Effector memory CD8-positive, alpha-beta T cell (primary cell): ENCODE measurements around the gene PRKAA2.

ENCODE experiments used
- ATAC-seq: fragments of 150-1000 bp; cut with Tn5 transposase; replicated peaks from 2 replicates; pipeline ENCODE4 v1.10.0; 2021; ENCODE audit warnings: mild to moderate bottlenecking, moderate library complexity
- DNase-seq, 3 experiments: peaks; one replicate each; pipeline ENCODE4 v3.0.0; 2021
- H3K27ac Mint-ChIP-seq, 2 donors: one replicate each; pipeline ENCODE4 v1.8.0; 2022; ENCODE audit warnings: mild to moderate bottlenecking in 2 of 2, mixed read lengths in 2 of 2, moderate library complexity in 2 of 2
- H3K27me3 Mint-ChIP-seq, 2 donors: one replicate each; pipeline ENCODE4 v1.8.0; 2022; ENCODE audit warnings: mixed read lengths in 2 of 2
- H3K36me3 Mint-ChIP-seq: one replicate; pipeline ENCODE4 v1.8.0; 2022; ENCODE audit warnings: mild to moderate bottlenecking, moderate library complexity, mixed read lengths; ENCODE audit not compliant: insufficient read depth
- H3K4me1 Mint-ChIP-seq, 2 donors: one replicate each; pipeline ENCODE4 v1.8.0; 2022; ENCODE audit warnings: low read depth in 2 of 2, mixed read lengths in 2 of 2
- H3K4me3 Mint-ChIP-seq, 2 donors: one replicate each; pipeline ENCODE4 v1.8.0; 2022; ENCODE audit warnings: mild to moderate bottlenecking in 2 of 2, mixed read lengths in 2 of 2, moderate library complexity in 2 of 2
- H3K9me3 Mint-ChIP-seq, 2 donors: one replicate each; pipeline ENCODE4 v1.8.0; 2022; ENCODE audit warnings: mixed read lengths in 2 of 2

Gene PRKAA2

GRCh38 chr1:56709995-56710394 is 64.9 kb downstream of the PRKAA2 start:
- ATAC-seq (no peak), DNase-seq (no peak)
- Mint-ChIP-seq H3K9me3 (no peaks in the 10 kb centered on the region), H3K4me1 (no peaks in the 10 kb centered on the region), H3K27me3 (peaks cover 13% of the 10 kb centered on the region in 2 donors), H3K4me3 (no peak overlapping the region), H3K27ac (no peak overlapping the region), H3K36me3 (no peaks in the 10 kb centered on the region)

- DNase-seq, result no peak
- no peaks in the 10 kb centered on the region for H3K9me3 Mint-ChIP-seq
- ATAC-seq, result no peak
- H3K27me3 Mint-ChIP-seq, result peaks cover 13% of the 10 kb centered on the region in 2 donors
- H3K27ac Mint-ChIP-seq, result no peak overlapping the region
- H3K36me3 Mint-ChIP-seq, result no peaks in the 10 kb centered on the region
- no peak overlapping the region for H3K4me3 Mint-ChIP-seq
- no peaks in the 10 kb centered on the region for H3K4me1 Mint-ChIP-seq
These were observed 65.5 kb downstream of the PRKAA2 start for GRCh38 chr1:56710646-56711045.

- H3K36me3 Mint-ChIP-seq, result no peaks in the 10 kb centered on the region
- no peaks in the 10 kb centered on the region for H3K9me3 Mint-ChIP-seq
- ATAC-seq (no peak), DNase-seq (no peak)
- H3K4me1 Mint-ChIP-seq, result no peaks in the 10 kb centered on the region
- no peak overlapping the region for H3K27ac Mint-ChIP-seq
- H3K4me3 Mint-ChIP-seq, result no peak overlapping the region
- H3K27me3 Mint-ChIP-seq, result peaks cover 5% of the 10 kb centered on the region in 2 donors
These were observed 67.0 kb downstream of the PRKAA2 start for GRCh38 chr1:56712150-56712549.

- Mint-ChIP-seq H3K9me3 (no peaks in the 10 kb centered on the region), H3K27me3 (no peaks in the 10 kb centered on the region), H3K4me1 (no peaks in the 10 kb centered on the region), H3K4me3 (no peak overlapping the region), H3K27ac (no peak overlapping the region), H3K36me3 (no peaks in the 10 kb centered on the region)
- DNase-seq (no peak), ATAC-seq (no peak)
These were observed 68.0 kb downstream of the PRKAA2 start for GRCh38 chr1:56713112-56713511.

- H3K27ac Mint-ChIP-seq, result no peak overlapping the region
- no peaks in the 10 kb centered on the region for H3K9me3 Mint-ChIP-seq
- H3K4me1 Mint-ChIP-seq, result no peaks in the 10 kb centered on the region
- no peak overlapping the region for H3K4me3 Mint-ChIP-seq
- H3K27me3 Mint-ChIP-seq, result no peaks in the 10 kb centered on the region
- DNase-seq, result no peak
- no peak for ATAC-seq
- H3K36me3 Mint-ChIP-seq, result no peaks in the 10 kb centered on the region
These were observed 70.0 kb downstream of the PRKAA2 start for GRCh38 chr1:56715156-56715555.

GRCh38 chr1:56719171-56719570 is 74.1 kb downstream of the PRKAA2 start:
- ATAC-seq (no peak), DNase-seq (no peak)
- Mint-ChIP-seq H3K27me3 (peaks cover 0 to under 1% of the 10 kb centered on the region in 2 donors), H3K9me3 (no peaks in the 10 kb centered on the region), H3K27ac (no peak overlapping the region), H3K36me3 (no peaks in the 10 kb centered on the region), H3K4me1 (no peaks in the 10 kb centered on the region), H3K4me3 (no peak overlapping the region)

GRCh38 chr1:56726706-56727105 is 81.6 kb downstream of the PRKAA2 start:
- peaks cover 27 to 34% of the 10 kb centered on the region in 2 donors for H3K27me3 Mint-ChIP-seq
- H3K4me3 Mint-ChIP-seq, result no peak overlapping the region
- H3K27ac Mint-ChIP-seq, result no peak overlapping the region
- no peaks in the 10 kb centered on the region for H3K36me3 Mint-ChIP-seq
- no peaks in the 10 kb centered on the region for H3K4me1 Mint-ChIP-seq
- no peak for ATAC-seq
- no peak for DNase-seq
- peaks cover 0 to 3% of the 10 kb centered on the region in 2 donors for H3K9me3 Mint-ChIP-seq

GRCh38 chr1:56728964-56729363 is 83.8 kb downstream of the PRKAA2 start:
- H3K9me3 Mint-ChIP-seq, result peaks cover 0 to 4% of the 10 kb centered on the region in 2 donors
- H3K4me3 Mint-ChIP-seq, result no peak overlapping the region
- ATAC-seq (no peak), DNase-seq (no peak)
- peaks cover 27 to 34% of the 10 kb centered on the region in 2 donors for H3K27me3 Mint-ChIP-seq
- no peak overlapping the region for H3K27ac Mint-ChIP-seq
- H3K4me1 Mint-ChIP-seq, result no peaks in the 10 kb centered on the region
- no peaks in the 10 kb centered on the region for H3K36me3 Mint-ChIP-seq

- ATAC-seq, result no peak
- Mint-ChIP-seq H3K4me1 (no peaks in the 10 kb centered on the region), H3K4me3 (no peak overlapping the region)
These were observed 100.1 kb downstream of the PRKAA2 start for GRCh38 chr1:56745231-56745630.

GRCh38 chr1:56754708-56755479 is 109.8 kb downstream of the PRKAA2 start:
- peaks cover 25 to 27% of the 10 kb centered on the region in 2 donors for H3K27me3 Mint-ChIP-seq
- no peak overlapping the region for H3K4me3 Mint-ChIP-seq
- no peaks in the 10 kb centered on the region for H3K9me3 Mint-ChIP-seq

More at GRCh38 chr1:56745231-56745630, 100.1 kb downstream of the PRKAA2 start:
- no peak for DNase-seq
- Mint-ChIP-seq H3K36me3 (no peaks in the 10 kb centered on the region), H3K9me3 (no peaks in the 10 kb centered on the region), H3K27me3 (no peaks in the 10 kb centered on the region), H3K27ac (no peak overlapping the region)

GRCh38 chr1:56755911-56756310 is 110.8 kb downstream of the PRKAA2 start:
- Mint-ChIP-seq H3K27ac (no peak overlapping the region), H3K4me3 (no peak overlapping the region)

More at GRCh38 chr1:56754708-56755479, 109.8 kb downstream of the PRKAA2 start:
- no peak overlapping the region for H3K27ac Mint-ChIP-seq
- no peak for DNase-seq
- H3K4me1 Mint-ChIP-seq, result no peaks in the 10 kb centered on the region
- no peak for ATAC-seq
- H3K36me3 Mint-ChIP-seq, result peaks cover 5% of the 10 kb centered on the region

GRCh38 chr1:56758135-56758534 is 113.0 kb downstream of the PRKAA2 start:
- H3K36me3 Mint-ChIP-seq, result peaks cover 5% of the 10 kb centered on the region
- H3K9me3 Mint-ChIP-seq, result no peaks in the 10 kb centered on the region

More at GRCh38 chr1:56755911-56756310, 110.8 kb downstream of the PRKAA2 start:
- ATAC-seq, result no peak
- H3K4me1 Mint-ChIP-seq, result no peaks in the 10 kb centered on the region
- H3K9me3 Mint-ChIP-seq, result no peaks in the 10 kb centered on the region
- H3K27me3 Mint-ChIP-seq, result peaks cover 25 to 27% of the 10 kb centered on the region in 2 donors
- no peak for DNase-seq
- peaks cover 5% of the 10 kb centered on the region for H3K36me3 Mint-ChIP-seq

GRCh38 chr1:56758794-56759193 is 113.7 kb downstream of the PRKAA2 start:
- ATAC-seq, result no peak
- H3K4me1 Mint-ChIP-seq, result no peaks in the 10 kb centered on the region
- no peaks in the 10 kb centered on the region for H3K9me3 Mint-ChIP-seq

More at GRCh38 chr1:56758135-56758534, 113.0 kb downstream of the PRKAA2 start:
- Mint-ChIP-seq H3K4me1 (no peaks in the 10 kb centered on the region), H3K27ac (no peak overlapping the region), H3K4me3 (no peak overlapping the region), H3K27me3 (peaks cover 12 to 13% of the 10 kb centered on the region in 2 donors)
- DNase-seq (no peak), ATAC-seq (no peak)

More at GRCh38 chr1:56758794-56759193, 113.7 kb downstream of the PRKAA2 start:
- H3K27me3 Mint-ChIP-seq, result peaks cover 10 to 13% of the 10 kb centered on the region in 2 donors
- no peak overlapping the region for H3K27ac Mint-ChIP-seq
- DNase-seq, result no peak
- H3K36me3 Mint-ChIP-seq, result peaks cover 5% of the 10 kb centered on the region
- H3K4me3 Mint-ChIP-seq, result no peak overlapping the region
